Neuronal stem cell (in vitro differentiated cells): ENCODE results near the gene MAEL.

Experiments used
- DNase-seq: peaks from one replicate; pipeline ENCODE4 v3.0.0-alpha.2; 2013; ENCODE audit warnings: low spot score
- H2AFZ ChIP-seq: one replicate; pipeline ENCODE4 v1.6.1; 2013; ENCODE audit warnings: mild to moderate bottlenecking, low read length, inconsistent platforms
- H2AK5ac ChIP-seq: 2 replicates; pipeline ENCODE4 v1.6.1; 2013; ENCODE audit warnings: low read depth, mild to moderate bottlenecking, inconsistent platforms, low read length, moderate library complexity, mixed read lengths
- H2BK120ac ChIP-seq: 2 replicates; pipeline ENCODE4 v1.6.1; 2013; ENCODE audit warnings: low read depth, mild to moderate bottlenecking, inconsistent platforms, low read length, moderate library complexity, mixed read lengths
- H2BK12ac ChIP-seq: one replicate; pipeline ENCODE4 v1.6.1; 2013; ENCODE audit warnings: low read length, inconsistent platforms
- H2BK15ac ChIP-seq: 2 replicates; pipeline ENCODE4 v1.6.1; 2013; ENCODE audit warnings: mild to moderate bottlenecking, low read length, inconsistent platforms, mixed read lengths
- H2BK5ac ChIP-seq: one replicate; pipeline ENCODE4 v1.6.1; 2013; ENCODE audit warnings: inconsistent platforms, mild to moderate bottlenecking, low read length, moderate library complexity
- H3K14ac ChIP-seq: one replicate; pipeline ENCODE4 v1.6.1; 2013; ENCODE audit warnings: low read length, inconsistent platforms
- H3K18ac ChIP-seq: 2 replicates; pipeline ENCODE4 v1.6.1; 2013; ENCODE audit warnings: low read length, inconsistent platforms
- H3K23ac ChIP-seq: 2 replicates; pipeline ENCODE4 v1.6.1; 2013; ENCODE audit warnings: low read depth, mild to moderate bottlenecking, mixed read lengths, low read length, inconsistent platforms; ENCODE audit not compliant: poor library complexity
- H3K27ac ChIP-seq: replicated peaks from 3 replicates; pipeline ENCODE4 v1.5.1; 2013; ENCODE audit warnings: low read length, inconsistent platforms
- H3K27me3 ChIP-seq, 3 experiments: 2 replicates each; pipeline ENCODE4 v1.6.1; 2013; ENCODE audit warnings: low read length in 3 of 3, mild to moderate bottlenecking in 2 of 3, inconsistent platforms in 1 of 3, low read depth in 1 of 3, mixed read lengths in 1 of 3, moderate library complexity in 1 of 3; ENCODE audit not compliant: control insufficient read depth in 3 of 3, insufficient read depth in 3 of 3
- H3K36me3 ChIP-seq, 2 donors: replicated peaks in 1 of 2; 2 replicates each; pipeline ENCODE4 v1.6.1; 2013; ENCODE audit warnings: low read length in 2 of 2; ENCODE audit not compliant: control insufficient read depth in 2 of 2, insufficient read depth in 2 of 2
- H3K4ac ChIP-seq: 2 replicates; pipeline ENCODE4 v1.6.1; 2013; ENCODE audit warnings: inconsistent platforms, mild to moderate bottlenecking, low read length, moderate library complexity
- H3K4me1 ChIP-seq, 2 donors: 1 replicate in 1 of 2; 2 replicates in 1 of 2; pipeline ENCODE4 v1.6.1; 2013; ENCODE audit warnings: low read length in 2 of 2, low read depth in 1 of 2; ENCODE audit not compliant: control insufficient read depth in 2 of 2, insufficient read depth in 1 of 2
- H3K4me2 ChIP-seq: one replicate; pipeline ENCODE4 v1.6.1; 2013; ENCODE audit warnings: mild to moderate bottlenecking, low read length, inconsistent platforms; ENCODE audit not compliant: insufficient read depth, poor library complexity, severe bottlenecking
- H3K4me3 ChIP-seq, 2 donors: 2 replicates each; pipeline ENCODE4 v1.5.1; 2013; ENCODE audit warnings: low read length in 2 of 2, mild to moderate bottlenecking in 2 of 2, inconsistent platforms in 1 of 2, moderate library complexity in 1 of 2
- H3K79me1 ChIP-seq: one replicate; pipeline ENCODE4 v1.6.1; 2013; ENCODE audit warnings: low read depth, mild to moderate bottlenecking, inconsistent platforms, low read length, moderate library complexity
- H3K9ac ChIP-seq: one replicate; pipeline ENCODE4 v1.6.1; 2013; ENCODE audit warnings: mild to moderate bottlenecking, low read depth, low read length, inconsistent platforms; ENCODE audit not compliant: poor library complexity
- H3K9me3 ChIP-seq, 2 donors: replicated peaks in 1 of 2; 2 replicates each; pipeline versions ENCODE3 to v1.6.1; 2013; ENCODE audit warnings: low read length in 2 of 2, mild to moderate bottlenecking in 2 of 2, inconsistent platforms in 1 of 2, low read depth in 1 of 2, mixed read lengths in 1 of 2, moderate library complexity in 1 of 2; ENCODE audit not compliant: control insufficient read depth in 2 of 2, insufficient read depth in 1 of 2
- H4K8ac ChIP-seq: one replicate; pipeline ENCODE4 v1.6.1; 2013; ENCODE audit warnings: low read depth, mild to moderate bottlenecking, inconsistent platforms, low read length, moderate library complexity
- H4K91ac ChIP-seq: one replicate; pipeline ENCODE4 v1.6.1; 2013; ENCODE audit warnings: low read length, low read depth, mild to moderate bottlenecking, inconsistent platforms; ENCODE audit not compliant: poor library complexity
- WGBS, 2 donors: extraction: QIAGEN DNeasy Blood & Tissue Kit; methylation state at CpG; one replicate each; pipeline ENCODE4 v1.1.7; 2013; ENCODE audit warnings: missing lambda C conversion rate in 2 of 2, mixed read lengths in 1 of 2; ENCODE audit not compliant: insufficient read length in 2 of 2, insufficient replicate concordance in 1 of 2; ENCODE audit errors: extremely low coverage in 2 of 2; 5-methylcytosine and 5-hydroxymethylcytosine counted together

The MAEL gene

GRCh38 chr1:167064621-167065020 is 75.5 kb downstream of the MAEL start:
- H2BK12ac ChIP-seq: no peak overlapping the region
- H3K4ac ChIP-seq: no peak overlapping the region
- H3K27ac ChIP-seq: no peak overlapping the region
- no peak overlapping the region for H4K91ac ChIP-seq
- H3K14ac ChIP-seq: no peak overlapping the region
- H4K8ac ChIP-seq: no peak overlapping the region
- H2AK5ac ChIP-seq: peak overlapping the region; percentile 81
- no peak overlapping the region for H3K23ac ChIP-seq
- no peak overlapping the region for H2AFZ ChIP-seq
- H3K79me1 ChIP-seq: no peaks in the 10 kb centered on the region
- no peak overlapping the region for H3K18ac ChIP-seq
- H2BK15ac ChIP-seq: peak overlapping the region; percentile 79
- no peaks in the 10 kb centered on the region for H3K9me3 ChIP-seq
- no peak overlapping the region for H3K4me2 ChIP-seq
- H2BK120ac ChIP-seq: no peak overlapping the region
- no CpG with 5 or more reads among the region's 9 CpGs for WGBS, 2 donors
- no peak overlapping the region for H3K4me3 ChIP-seq
- H3K4me1 ChIP-seq: peaks cover 0 to 3% of the 10 kb centered on the region in 2 donors
- H3K9ac ChIP-seq: no peak overlapping the region
- H3K36me3 ChIP-seq: no peaks in the 10 kb centered on the region
- no peak for DNase-seq
- H2BK5ac ChIP-seq: no peak overlapping the region
- H3K27me3 ChIP-seq: peaks cover 0 to 18% (median 0%) of the 10 kb centered on the region in 3 experiments

DNA sequence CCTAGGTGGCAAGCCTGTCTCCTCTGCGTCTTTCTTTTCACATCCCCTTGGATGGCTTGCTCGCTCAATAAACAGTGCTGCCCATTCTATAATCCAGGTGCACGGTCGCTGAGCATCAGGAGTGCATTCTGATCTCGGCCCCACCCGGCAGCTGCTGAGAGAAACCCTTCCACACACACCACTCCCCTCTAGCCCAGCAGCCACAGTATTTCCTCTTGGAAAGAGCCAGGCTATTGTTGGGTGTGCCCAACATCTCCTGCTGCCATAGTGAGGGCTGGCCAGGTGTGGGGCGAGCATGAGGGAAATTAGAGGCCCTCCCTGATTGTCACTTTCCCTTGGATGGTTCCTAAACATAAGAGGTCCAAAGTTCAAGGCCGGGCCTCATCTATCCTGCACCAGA is 76.4 kb downstream of the MAEL start:
- no peak overlapping the region for H3K4me3 ChIP-seq
- peak overlapping the region; percentile 66 for H2BK12ac ChIP-seq
- DNase-seq: no peak
- no peaks in the 10 kb centered on the region for H3K36me3 ChIP-seq
- H2AK5ac ChIP-seq: peak overlapping the region; percentile 81
- H3K9ac ChIP-seq: no peak overlapping the region
- no peak overlapping the region for H3K18ac ChIP-seq
- H3K4me2 ChIP-seq: no peak overlapping the region
- H2BK15ac ChIP-seq: peak overlapping the region; percentile 79
- H2AFZ ChIP-seq: no peak overlapping the region
- H2BK120ac ChIP-seq: no peak overlapping the region
- H4K8ac ChIP-seq: no peak overlapping the region
- no peak overlapping the region for H3K27ac ChIP-seq
- no peak overlapping the region for H2BK5ac ChIP-seq
- no CpG with 5 or more reads among the region's 8 CpGs for WGBS, 2 donors
- no peaks in the 10 kb centered on the region for H3K9me3 ChIP-seq
- peaks cover 0 to 18% (median 0%) of the 10 kb centered on the region in 3 experiments for H3K27me3 ChIP-seq
- no peaks in the 10 kb centered on the region for H3K79me1 ChIP-seq
- H4K91ac ChIP-seq: no peak overlapping the region
- H3K23ac ChIP-seq: no peak overlapping the region
- peaks cover 0 to 3% of the 10 kb centered on the region in 2 donors for H3K4me1 ChIP-seq
- no peak overlapping the region for H3K14ac ChIP-seq
- no peak overlapping the region for H3K4ac ChIP-seq

- Histone ChIP-seq H3K27me3 (peaks cover 0 to 18% (median 0%) of the 10 kb centered on the region in 3 experiments), H3K27ac (no peak overlapping the region), H3K4me1 (peaks cover 0 to 3% of the 10 kb centered on the region in 2 donors), H3K4me2 (peak overlapping the region; percentile 35), H3K4me3 (peak overlapping the region in 1 of 2 donors; percentile 17), H2BK15ac (no peak overlapping the region), H4K91ac (no peak overlapping the region), H2AFZ (peak overlapping the region; percentile 86), H3K9ac (no peak overlapping the region), H4K8ac (no peak overlapping the region), H2BK5ac (peak overlapping the region; percentile 45), H2BK120ac (no peak overlapping the region), H2AK5ac (no peak overlapping the region), H3K18ac (peak overlapping the region; percentile 80), H3K36me3 (no peaks in the 10 kb centered on the region), H3K23ac (no peak overlapping the region), H3K79me1 (no peaks in the 10 kb centered on the region), H3K14ac (no peak overlapping the region), H3K4ac (no peak overlapping the region), H2BK12ac (no peak overlapping the region), H3K9me3 (no peaks in the 10 kb centered on the region)
- DNase-seq: peak; percentile 73
- WGBS, 2 donors: no CpG with 5 or more reads among the region's 31 CpGs
Measured at GRCh38 chr1:167066333-167067122, 77.4 kb downstream of the MAEL start.

DNA sequence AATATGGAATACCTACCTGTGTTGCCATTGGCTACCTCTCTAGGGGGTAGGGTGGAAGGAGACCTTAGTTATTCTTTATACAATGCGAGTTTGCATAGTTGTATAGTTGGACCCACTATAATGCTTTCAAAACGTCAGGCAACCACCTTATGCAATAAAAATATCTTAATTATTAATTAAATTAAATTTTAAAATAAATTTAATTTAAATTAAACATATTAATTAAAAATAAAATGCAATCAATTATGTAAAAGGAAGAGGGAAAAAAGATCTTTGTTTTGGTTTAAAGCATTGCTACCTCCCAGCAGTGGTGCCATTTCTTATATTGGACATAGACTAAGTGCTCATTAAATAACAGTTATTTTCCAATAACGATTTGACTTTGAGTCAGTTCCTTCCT is 78.8 kb downstream of the MAEL start:
- Histone ChIP-seq H4K8ac (no peak overlapping the region), H3K4me1 (peaks cover 0 to 3% of the 10 kb centered on the region in 2 donors), H3K9me3 (no peaks in the 10 kb centered on the region), H2AK5ac (no peak overlapping the region), H2BK120ac (no peak overlapping the region), H3K4ac (no peak overlapping the region), H3K27me3 (peaks cover 0 to 18% (median 0%) of the 10 kb centered on the region in 3 experiments), H2BK5ac (no peak overlapping the region), H3K4me2 (no peak overlapping the region), H3K14ac (no peak overlapping the region), H2BK15ac (no peak overlapping the region), H3K23ac (no peak overlapping the region), H2AFZ (no peak overlapping the region), H2BK12ac (no peak overlapping the region), H3K27ac (no peak overlapping the region), H3K18ac (no peak overlapping the region), H3K79me1 (no peaks in the 10 kb centered on the region), H3K36me3 (no peaks in the 10 kb centered on the region), H3K4me3 (no peak overlapping the region), H3K9ac (no peak overlapping the region), H4K91ac (no peak overlapping the region)
- WGBS, 2 donors: no CpG with 5 or more reads among the region's 3 CpGs
- no peak for DNase-seq
